ENCODE measurements around the gene LAP3.

The LAP3 gene

DNA sequence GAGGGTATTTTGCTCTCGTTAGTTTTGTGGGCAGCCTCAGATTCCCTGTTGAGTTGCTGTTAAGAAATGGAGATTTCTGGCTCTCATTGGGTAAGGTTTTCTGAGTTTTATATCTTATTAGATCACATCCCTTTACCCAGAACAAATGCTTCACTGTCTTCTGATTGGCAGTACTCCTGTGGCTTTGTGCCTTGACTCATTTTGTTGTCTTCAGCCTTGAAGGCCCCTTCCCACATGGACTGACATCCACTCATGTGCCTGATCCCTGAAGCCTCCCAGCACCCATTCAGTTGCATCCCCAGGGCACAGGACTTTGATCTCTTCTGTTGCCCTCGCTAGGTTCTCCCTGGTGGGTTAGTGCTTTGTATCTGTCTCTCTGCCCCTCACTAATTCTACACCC, 47.8 kb downstream of the LAP3 start:
- Histone ChIP-seq H3K4me3 (ENCODE audit: low read depth, low read length) (no peak overlapping the region), H3K36me3 (peaks cover 98% of the 10 kb centered on the region), H3K27me3 (ENCODE audit: insufficient read depth, low read depth, severe bottlenecking) (no peaks in the 10 kb centered on the region), H3K27ac (no peak overlapping the region), H3K9me3 (ENCODE audit: severe bottlenecking) (no peaks in the 10 kb centered on the region)
- TF ChIP-seq, protein P1, sequence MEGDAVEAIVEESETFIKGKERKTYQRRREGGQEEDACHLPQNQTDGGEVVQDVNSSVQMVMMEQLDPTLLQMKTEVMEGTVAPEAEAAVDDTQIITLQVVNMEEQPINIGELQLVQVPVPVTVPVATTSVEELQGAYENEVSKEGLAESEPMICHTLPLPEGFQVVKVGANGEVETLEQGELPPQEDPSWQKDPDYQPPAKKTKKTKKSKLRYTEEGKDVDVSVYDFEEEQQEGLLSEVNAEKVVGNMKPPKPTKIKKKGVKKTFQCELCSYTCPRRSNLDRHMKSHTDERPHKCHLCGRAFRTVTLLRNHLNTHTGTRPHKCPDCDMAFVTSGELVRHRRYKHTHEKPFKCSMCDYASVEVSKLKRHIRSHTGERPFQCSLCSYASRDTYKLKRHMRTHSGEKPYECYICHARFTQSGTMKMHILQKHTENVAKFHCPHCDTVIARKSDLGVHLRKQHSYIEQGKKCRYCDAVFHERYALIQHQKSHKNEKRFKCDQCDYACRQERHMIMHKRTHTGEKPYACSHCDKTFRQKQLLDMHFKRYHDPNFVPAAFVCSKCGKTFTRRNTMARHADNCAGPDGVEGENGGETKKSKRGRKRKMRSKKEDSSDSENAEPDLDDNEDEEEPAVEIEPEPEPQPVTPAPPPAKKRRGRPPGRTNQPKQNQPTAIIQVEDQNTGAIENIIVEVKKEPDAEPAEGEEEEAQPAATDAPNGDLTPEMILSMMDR (IDR thresholded peaks at IDR 0.05; ENCODE audit: low read depth, low read length): no peak
- no peak for DNase-seq

DNA sequence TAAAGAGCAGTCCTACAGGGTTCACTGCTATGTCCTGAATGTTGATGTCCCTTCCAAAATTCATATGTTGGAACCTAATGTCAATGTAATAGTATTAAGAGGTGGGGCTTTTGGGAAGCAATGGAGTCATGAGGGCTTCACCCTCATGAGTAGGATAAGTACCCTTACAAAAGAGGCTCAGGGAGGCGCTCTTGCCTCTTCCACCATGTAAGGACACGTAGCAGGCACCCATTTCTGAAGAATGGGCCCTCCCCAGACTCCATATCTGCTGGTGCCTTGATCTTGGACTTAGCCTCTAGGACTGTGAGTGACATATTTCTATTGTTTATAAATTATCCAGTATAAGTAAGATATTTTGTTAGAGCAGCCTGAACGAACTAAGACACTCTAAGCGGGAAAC, 53.2 kb downstream of the LAP3 start:
- TF ChIP-seq, protein P1 (IDR thresholded peaks at IDR 0.05; ENCODE audit: low read depth, low read length): peak; percentile 7; the same call in 1 of the 2 replicates
- peaks cover 86% of the 10 kb centered on the region for H3K36me3 ChIP-seq
- DNase-seq: no peak
- H3K9me3 ChIP-seq (ENCODE audit: severe bottlenecking): no peaks in the 10 kb centered on the region
- no peaks in the 10 kb centered on the region for H3K27me3 ChIP-seq (ENCODE audit: insufficient read depth, low read depth, severe bottlenecking)
- H3K4me3 ChIP-seq (ENCODE audit: low read depth, low read length): no peak overlapping the region
- no peak overlapping the region for H3K27ac ChIP-seq

DNA sequence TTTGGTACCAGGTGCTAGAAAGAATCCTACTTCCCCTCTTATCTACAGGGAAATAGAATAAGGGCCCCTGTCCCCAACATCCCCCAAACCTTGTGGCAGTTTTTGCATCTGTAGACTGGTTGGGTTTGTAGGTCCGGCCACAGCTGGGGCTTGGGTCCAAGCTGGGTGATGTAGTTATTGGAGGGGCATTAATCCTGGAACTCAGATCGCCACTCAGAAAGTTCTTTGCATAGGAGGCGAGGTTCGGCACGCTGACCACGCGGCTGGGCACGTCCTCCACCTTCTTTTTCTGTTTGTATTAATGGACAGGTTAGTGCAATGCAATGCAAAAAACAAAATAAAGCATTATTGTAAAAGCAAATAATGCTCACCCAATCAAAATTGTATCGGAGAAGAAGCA, 56.6 kb downstream of the LAP3 start:
- DNase-seq: no peak
- H3K4me3 ChIP-seq (ENCODE audit: low read depth, low read length): no peak overlapping the region
- no peaks in the 10 kb centered on the region for H3K27me3 ChIP-seq (ENCODE audit: insufficient read depth, low read depth, severe bottlenecking)
- TF ChIP-seq, protein P1 (IDR thresholded peaks at IDR 0.05; ENCODE audit: low read depth, low read length): no peak
- peaks cover 69% of the 10 kb centered on the region for H3K36me3 ChIP-seq
- no peak overlapping the region for H3K27ac ChIP-seq
- no peaks in the 10 kb centered on the region for H3K9me3 ChIP-seq (ENCODE audit: severe bottlenecking)

DNA sequence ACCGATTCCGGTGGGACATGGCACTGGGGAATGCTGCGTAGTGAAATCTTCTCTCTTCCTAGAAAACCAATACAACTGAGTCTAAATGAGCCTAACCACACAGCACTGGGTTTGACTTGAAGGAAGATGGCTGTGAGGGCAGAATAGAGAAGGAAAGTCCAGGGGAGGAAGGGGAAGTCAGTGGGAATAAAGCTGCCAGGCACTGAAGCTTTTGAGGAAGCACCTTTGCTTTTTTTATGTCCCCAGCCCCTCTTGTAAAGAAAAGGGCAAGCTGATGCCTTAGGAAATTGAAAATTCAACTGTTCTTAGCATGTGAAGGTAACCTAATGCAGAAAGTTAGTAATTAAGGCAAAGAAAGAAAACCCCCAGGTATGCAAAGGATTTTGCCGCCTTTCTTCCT, 58.1 kb downstream of the LAP3 start:
- no peak overlapping the region for H3K4me3 ChIP-seq (ENCODE audit: low read depth, low read length)
- peaks cover 57% of the 10 kb centered on the region for H3K36me3 ChIP-seq
- no peaks in the 10 kb centered on the region for H3K27me3 ChIP-seq (ENCODE audit: insufficient read depth, low read depth, severe bottlenecking)
- no peak overlapping the region for H3K27ac ChIP-seq
- H3K9me3 ChIP-seq (ENCODE audit: severe bottlenecking): no peaks in the 10 kb centered on the region
- DNase-seq: no peak
- TF ChIP-seq, protein P1 (IDR thresholded peaks at IDR 0.05; ENCODE audit: low read depth, low read length): no peak

DNA sequence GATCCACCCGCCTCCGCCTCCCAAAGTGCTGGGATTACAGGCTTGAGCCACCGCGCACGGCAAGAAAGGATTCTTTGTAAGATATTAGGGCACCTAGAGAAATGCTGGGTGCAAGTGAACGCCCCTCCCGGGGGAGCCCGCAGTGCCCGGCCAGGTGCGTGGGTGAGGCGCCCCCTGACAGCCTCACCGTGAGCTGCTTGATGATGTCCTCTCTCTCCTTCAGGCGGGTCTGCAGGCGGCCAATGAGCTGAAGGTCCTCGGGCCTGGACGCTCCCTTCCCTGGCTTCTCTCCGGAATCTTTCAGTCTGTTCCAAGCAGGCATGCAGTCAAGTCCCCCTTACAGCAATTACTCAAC, 59.3 kb downstream of the LAP3 start:
- DNase-seq: no peak
- TF ChIP-seq, protein P1 (IDR thresholded peaks at IDR 0.05; ENCODE audit: low read depth, low read length): no peak

More for the DNA sequence above, 59.3 kb downstream of the LAP3 start:
- H3K27me3 ChIP-seq (ENCODE audit: insufficient read depth, low read depth, severe bottlenecking): no peaks in the 10 kb centered on the region
- no peak overlapping the region for H3K27ac ChIP-seq
- no peaks in the 10 kb centered on the region for H3K9me3 ChIP-seq (ENCODE audit: severe bottlenecking)
- H3K4me3 ChIP-seq (ENCODE audit: low read depth, low read length): no peak overlapping the region
- H3K36me3 ChIP-seq: peaks cover 54% of the 10 kb centered on the region

Measured in WERI-Rb-1 (cell line).